HepG2 (cell line): ENCODE data around the gene SECTM1. TPM values are rescaled to one million over a fixed set of nuclear protein-coding genes. Genes with fewer than 3 reads are reported as not detected.

ENCODE experiments used
- CAMTA2 ChIP-seq: sonication (generic); formaldehyde crosslinking; IDR thresholded peaks from 2 replicates; pipeline ENCODE4 v1.4.0; 2020; ENCODE audit warnings: mild to moderate bottlenecking, missing genetic modification reagents, borderline replicate concordance
- CCAR2 ChIP-seq: fragments of 200-400 bp; formaldehyde crosslinking; optimal IDR thresholded peaks from 2 replicates; pipeline ENCODE3; 2018; ENCODE audit warnings: low read depth, mild to moderate bottlenecking, low read length, moderate library complexity
- HBP1 ChIP-seq: IDR thresholded peaks from 2 replicates; pipeline ENCODE4 v1.6.1; 2016; ENCODE audit warnings: low read depth, control low read depth
- KDM1A ChIP-seq: IDR thresholded peaks from 2 replicates; pipeline ENCODE4 v1.6.1; 2016; ENCODE audit warnings: missing compliant biosample characterization
- KLF9 ChIP-seq: IDR thresholded peaks from 2 replicates; pipeline ENCODE4 v1.6.1; 2016; ENCODE audit warnings: low read depth
- MBD4 ChIP-seq: IDR thresholded peaks from 2 replicates; pipeline ENCODE4 v1.6.1; 2012; ENCODE audit warnings: low read length, inconsistent platforms, borderline replicate concordance
- NFYB ChIP-seq: sonication (generic); formaldehyde crosslinking; IDR thresholded peaks from 2 replicates; pipeline ENCODE4 v1.4.0; 2020; ENCODE audit warnings: missing genetic modification reagents
- PHF8 ChIP-seq: sonication (generic); formaldehyde crosslinking; IDR thresholded peaks from 2 replicates; pipeline ENCODE4 v1.5.0; 2020; ENCODE audit warnings: missing genetic modification reagents
- RBM39 ChIP-seq: fragments of 200-400 bp; formaldehyde crosslinking; IDR thresholded peaks from one replicate; pipeline ENCODE4 v1.6.1; 2018; ENCODE audit warnings: antibody characterized with exemption, mild to moderate bottlenecking, low read depth, low read length; ENCODE audit not compliant: poor library complexity, severe bottlenecking
- RFX5 ChIP-seq: IDR thresholded peaks from 2 replicates; pipeline ENCODE4 v1.6.1; 2011; ENCODE audit warnings: low read depth, low read length, improper control_type of control experiment
- SMC3 ChIP-seq: IDR thresholded peaks from 2 replicates; pipeline ENCODE4 v1.6.1; 2011; ENCODE audit warnings: low read length, improper control_type of control experiment
- TCF7L2 ChIP-seq: IDR thresholded peaks from 2 replicates; pipeline ENCODE4 v1.6.1; 2011; ENCODE audit warnings: mild to moderate bottlenecking, low read depth, low read length, moderate library complexity
- ZNF160 ChIP-seq: sonication (generic); formaldehyde crosslinking; IDR thresholded peaks from 2 replicates; pipeline ENCODE4 v1.8.0; 2022; ENCODE audit warnings: mild to moderate bottlenecking, inconsistent platforms, missing genetic modification reagents
- ZNF512B ChIP-seq: sonication (generic); formaldehyde crosslinking; IDR thresholded peaks from 2 replicates; pipeline ENCODE4 v1.5.1; 2020; ENCODE audit warnings: missing genetic modification reagents, mild to moderate bottlenecking, borderline replicate concordance
- polyA plus RNA-seq, 8 experiments: library from polyadenylated mRNA; depleted of rRNA in 3 of 8; stranded (reverse) in 7 of 8; unstranded in 1 of 8; fragments of >200 nt; fragmentation: Illumina TruSeq in 4 of 8; extraction: Trizol in 4 of 8; gene quantifications; 2 replicates each; pipeline versions ENCODE4 v1.2.1 to v1.2.3, GENCODE V29; 2011 to 2016; ENCODE audit warnings: low read depth in 4 of 8, missing spikeins in 1 of 8, mixed read lengths in 1 of 8; ENCODE audit not compliant: insufficient read depth in 1 of 8
- total RNA-seq, 5 experiments: library from RNA; depleted of rRNA; stranded (reverse); fragments of >200 nt; fragmentation: Illumina TruSeq; extraction: Trizol; gene quantifications; 2 replicates each; pipeline ENCODE4 v1.2.3, GENCODE V29; 2016; ENCODE audit warnings: low read depth in 1 of 5
- TF ChIP-seq, protein P1 (sequence below): sonication (generic); formaldehyde crosslinking; IDR thresholded peaks from 2 replicates; pipeline ENCODE4 v1.4.0; 2020; ENCODE audit warnings: mild to moderate bottlenecking, low read depth, missing genetic modification reagents
- TF ChIP-seq, protein P2 (sequence below): sonication (generic); formaldehyde crosslinking; IDR thresholded peaks from 2 replicates; pipeline ENCODE4 v1.5.0; 2020; ENCODE audit warnings: missing genetic modification reagents, mild to moderate bottlenecking, borderline replicate concordance
- TF ChIP-seq, protein P3 (sequence below): sonication (generic); formaldehyde crosslinking; conservative IDR thresholded peaks from 2 replicates; pipeline ENCODE4 v1.5.0; 2020; ENCODE audit warnings: missing genetic modification reagents
- TF ChIP-seq, protein P4 (sequence below): sonication (generic); formaldehyde crosslinking; IDR thresholded peaks from 2 replicates; pipeline ENCODE4 v1.5.1; 2020; ENCODE audit warnings: missing genetic modification reagents, mild to moderate bottlenecking, borderline replicate concordance

The SECTM1 gene
- total and polyA plus RNA-seq, 2 of the 13 experiments (the other 11 are each of a cell fraction or from before 2014, with no cell fraction given), result 3.5 to 5.3 TPM

- TF ChIP-seq RFX5 (no peak), HBP1 (no peak), MBD4 (no peak), ZNF160 (peak; percentile 24; the same call in 1 of the 2 replicates), CAMTA2 (CRISPR knock-in tag) (no peak; the same call in 1 of the 2 replicates), ZNF512B (CRISPR knock-in tag) (no peak), RBM39 (peak; percentile 69), CCAR2 (no peak), NFYB (CRISPR knock-in tag) (no peak), PHF8 (CRISPR knock-in tag) (peak; percentile 25; the same call in 1 of the 2 replicates), SMC3 (no peak), TCF7L2 (no peak), KLF9 (no peak), KDM1A (CRISPR knock-in tag) (peak; percentile 62; the same call in 1 of the 2 replicates)
- TF ChIP-seq, protein P1, sequence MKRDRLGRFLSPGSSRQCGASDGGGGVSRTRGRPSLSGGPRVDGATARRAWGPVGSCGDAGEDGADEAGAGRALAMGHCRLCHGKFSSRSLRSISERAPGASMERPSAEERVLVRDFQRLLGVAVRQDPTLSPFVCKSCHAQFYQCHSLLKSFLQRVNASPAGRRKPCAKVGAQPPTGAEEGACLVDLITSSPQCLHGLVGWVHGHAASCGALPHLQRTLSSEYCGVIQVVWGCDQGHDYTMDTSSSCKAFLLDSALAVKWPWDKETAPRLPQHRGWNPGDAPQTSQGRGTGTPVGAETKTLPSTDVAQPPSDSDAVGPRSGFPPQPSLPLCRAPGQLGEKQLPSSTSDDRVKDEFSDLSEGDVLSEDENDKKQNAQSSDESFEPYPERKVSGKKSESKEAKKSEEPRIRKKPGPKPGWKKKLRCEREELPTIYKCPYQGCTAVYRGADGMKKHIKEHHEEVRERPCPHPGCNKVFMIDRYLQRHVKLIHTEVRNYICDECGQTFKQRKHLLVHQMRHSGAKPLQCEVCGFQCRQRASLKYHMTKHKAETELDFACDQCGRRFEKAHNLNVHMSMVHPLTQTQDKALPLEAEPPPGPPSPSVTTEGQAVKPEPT (CRISPR knock-in tag), result peak; percentile 86; the same call in 1 of the 2 replicates
- TF ChIP-seq, protein P2, sequence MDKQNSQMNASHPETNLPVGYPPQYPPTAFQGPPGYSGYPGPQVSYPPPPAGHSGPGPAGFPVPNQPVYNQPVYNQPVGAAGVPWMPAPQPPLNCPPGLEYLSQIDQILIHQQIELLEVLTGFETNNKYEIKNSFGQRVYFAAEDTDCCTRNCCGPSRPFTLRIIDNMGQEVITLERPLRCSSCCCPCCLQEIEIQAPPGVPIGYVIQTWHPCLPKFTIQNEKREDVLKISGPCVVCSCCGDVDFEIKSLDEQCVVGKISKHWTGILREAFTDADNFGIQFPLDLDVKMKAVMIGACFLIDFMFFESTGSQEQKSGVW (CRISPR knock-in tag), result no peak
- TF ChIP-seq, protein P3, sequence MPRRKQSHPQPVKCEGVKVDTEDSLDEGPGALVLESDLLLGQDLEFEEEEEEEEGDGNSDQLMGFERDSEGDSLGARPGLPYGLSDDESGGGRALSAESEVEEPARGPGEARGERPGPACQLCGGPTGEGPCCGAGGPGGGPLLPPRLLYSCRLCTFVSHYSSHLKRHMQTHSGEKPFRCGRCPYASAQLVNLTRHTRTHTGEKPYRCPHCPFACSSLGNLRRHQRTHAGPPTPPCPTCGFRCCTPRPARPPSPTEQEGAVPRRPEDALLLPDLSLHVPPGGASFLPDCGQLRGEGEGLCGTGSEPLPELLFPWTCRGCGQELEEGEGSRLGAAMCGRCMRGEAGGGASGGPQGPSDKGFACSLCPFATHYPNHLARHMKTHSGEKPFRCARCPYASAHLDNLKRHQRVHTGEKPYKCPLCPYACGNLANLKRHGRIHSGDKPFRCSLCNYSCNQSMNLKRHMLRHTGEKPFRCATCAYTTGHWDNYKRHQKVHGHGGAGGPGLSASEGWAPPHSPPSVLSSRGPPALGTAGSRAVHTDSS (CRISPR knock-in tag), result no peak
- TF ChIP-seq, protein P4, sequence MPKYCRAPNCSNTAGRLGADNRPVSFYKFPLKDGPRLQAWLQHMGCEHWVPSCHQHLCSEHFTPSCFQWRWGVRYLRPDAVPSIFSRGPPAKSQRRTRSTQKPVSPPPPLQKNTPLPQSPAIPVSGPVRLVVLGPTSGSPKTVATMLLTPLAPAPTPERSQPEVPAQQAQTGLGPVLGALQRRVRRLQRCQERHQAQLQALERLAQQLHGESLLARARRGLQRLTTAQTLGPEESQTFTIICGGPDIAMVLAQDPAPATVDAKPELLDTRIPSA (CRISPR knock-in tag), result no peak
Observed at GRCh38 chr17:82330322-82331239, 3.0 kb downstream of the SECTM1 start (continued).
